GM12878 (cell line): ENCODE results near the gene TBXT. TPM values are rescaled to one million over a fixed set of nuclear protein-coding genes. Genes with fewer than 3 reads are reported as not detected.
A peak's percentile ranks its signal among the peaks of the same experiment; 100 is the strongest.

Source experiments
- ATAC-seq: fragments of 200-7000 bp; cut with Tn5 transposase; 3 replicates; pipeline ENCODE4 v1.9.1; 2020; ENCODE audit warnings: mild to moderate bottlenecking, moderate library complexity
- BruUV-seq: library from RNA; stranded (reverse); fragments of 400-500 nt; replicated peaks from 2 replicates; lab custom pipeline; 2021; lab: Mats Ljungman, UMichigan
- CTCF ChIA-PET: fragments of 300-600 bp; sonication (Branson Sonifier 250); formaldehyde crosslinking; extraction: SDS; loops from one replicate; lab custom pipeline; 2021; ENCODE audit warnings: inconsistent platforms; lab: Yijun Ruan, JAX
- POLR2A ChIA-PET: fragments of 350-600 bp; formaldehyde crosslinking; extraction: SDS; loops from one replicate; lab custom pipeline; 2021; ENCODE audit warnings: inconsistent platforms; lab: Charles Lee
- RAD21 ChIA-PET: fragments of 300-600 bp; sonication (Branson Sonifier 250); formaldehyde crosslinking; loops from one replicate; lab custom pipeline; 2023; ENCODE audit warnings: antibody characterized with exemption; ENCODE audit not compliant: unreplicated experiment; lab: Charles Lee
- SMC1A ChIA-PET: fragments of 300-600 bp; sonication (Branson Sonifier 250); formaldehyde crosslinking; loops from one replicate; lab custom pipeline; 2023; ENCODE audit not compliant: unreplicated experiment, uncharacterized antibody; lab: Charles Lee
- DNase-seq: peaks from one replicate; pipeline ENCODE4 v3.0.0-alpha.2; 2011; ENCODE audit warnings: low read depth, low spot score
- FAIRE-seq: peaks from 3 replicates; lab custom pipeline; 2011; peaks lifted over from hg19 to GRCh38; lab: Jason Lieb, UNC
- H2AFZ ChIP-seq: 2 replicates; pipeline ENCODE4 v1.6.0; 2011; ENCODE audit warnings: low read depth, low read length, control low read depth; ENCODE audit not compliant: control insufficient read depth
- H3K27ac ChIP-seq: 2 replicates; pipeline ENCODE4 v1.5.1; 2011; ENCODE audit warnings: control low read depth; ENCODE audit not compliant: control insufficient read depth, insufficient read depth
- H3K27me3 ChIP-seq, 2 experiments: replicated peaks in 1 of 2; 2 replicates each; pipeline versions ENCODE4 v1.6.0 to v1.6.1; 2011; ENCODE audit warnings: low read length in 1 of 2; ENCODE audit not compliant: control insufficient read depth in 2 of 2, insufficient read depth in 2 of 2
- H3K36me3 ChIP-seq, 2 experiments: 2 replicates each; pipeline ENCODE4 v1.5.1; 2011; ENCODE audit warnings: low read length in 1 of 2; ENCODE audit not compliant: control insufficient read depth in 2 of 2, insufficient read depth in 2 of 2
- H3K4me1 ChIP-seq: 2 replicates; pipeline ENCODE4 v1.6.1; 2011; ENCODE audit warnings: mild to moderate bottlenecking, low read length, moderate library complexity, mixed read lengths; ENCODE audit not compliant: control insufficient read depth, insufficient read depth
- H3K4me2 ChIP-seq: 2 replicates; pipeline ENCODE4 v1.6.0; 2011; ENCODE audit warnings: control low read depth; ENCODE audit not compliant: control insufficient read depth, insufficient read depth
- H3K4me3 ChIP-seq: fragments of 200-600 bp; sonication (generic); 2 replicates; pipeline ENCODE4 v1.5.1; 2016
- H3K79me2 ChIP-seq: 2 replicates; pipeline ENCODE4 v1.6.0; 2011; ENCODE audit warnings: low read length; ENCODE audit not compliant: control insufficient read depth, insufficient read depth
- H3K9ac ChIP-seq: 2 replicates; pipeline ENCODE4 v1.8.0; 2011; ENCODE audit warnings: low read length, control low read depth, mixed read lengths; ENCODE audit not compliant: control insufficient read depth, insufficient read depth
- H3K9me3 ChIP-seq: replicated peaks from 3 replicates; pipeline ENCODE4 v1.5.1; 2011; ENCODE audit warnings: mild to moderate bottlenecking, low read length; ENCODE audit not compliant: control insufficient read depth, insufficient read depth
- H4K20me1 ChIP-seq: 2 replicates; pipeline ENCODE4 v1.6.0; 2011; ENCODE audit not compliant: control insufficient read depth, insufficient read depth
- BHLHE40 ChIP-seq, 2 experiments: fragments of 450-650 bp in 1 of 2; IDR thresholded peaks; 2 replicates each; pipeline ENCODE4 v1.6.1; 2011 to 2017; ENCODE audit warnings: low read depth in 2 of 2, borderline replicate concordance in 1 of 2, improper control_type of control experiment in 1 of 2, low read length in 1 of 2, mild to moderate bottlenecking in 1 of 2
- GATAD2B ChIP-seq: fragments of 450-650 bp; conservative IDR thresholded peaks from 2 replicates; pipeline ENCODE4 v1.6.1; 2017; ENCODE audit warnings: low read depth, mild to moderate bottlenecking, moderate library complexity
- JUND ChIP-seq: IDR thresholded peaks from 2 replicates; pipeline ENCODE4 v1.6.1; 2012; ENCODE audit warnings: low read depth, mild to moderate bottlenecking, low read length, improper control_type of control experiment, moderate library complexity
- MEF2B ChIP-seq: fragments of 450-650 bp; IDR thresholded peaks from 2 replicates; pipeline ENCODE4 v1.6.1; 2018; ENCODE audit warnings: mild to moderate bottlenecking, moderate library complexity; ENCODE audit not compliant: partially characterized antibody, poor library complexity, severe bottlenecking
- MXI1 ChIP-seq: fragments of 150-350 bp; IDR thresholded peaks from 2 replicates; pipeline ENCODE4 v1.6.1; 2011; ENCODE audit warnings: low read depth, mild to moderate bottlenecking, inconsistent platforms, low read length, improper control_type of control experiment
- POU2F2 ChIP-seq: IDR thresholded peaks from 3 replicates; pipeline ENCODE4 v1.6.1; 2011; ENCODE audit warnings: low read depth, mild to moderate bottlenecking, low read length, borderline replicate concordance
- RAD21 ChIP-seq: IDR thresholded peaks from 2 replicates; pipeline ENCODE4 v1.6.1; 2011; ENCODE audit warnings: mild to moderate bottlenecking, low read depth, low read length, moderate library complexity; ENCODE audit not compliant: insufficient read depth
- SMC3 ChIP-seq: IDR thresholded peaks from 2 replicates; pipeline ENCODE4 v1.6.1; 2011; ENCODE audit warnings: low read length, improper control_type of control experiment, borderline replicate concordance
- SP1 ChIP-seq: IDR thresholded peaks from one replicate; pipeline ENCODE4 v1.6.1; 2011; ENCODE audit warnings: low read depth, low read length
- TAF1 ChIP-seq: IDR thresholded peaks from 2 replicates; pipeline ENCODE4 v1.6.1; 2011; ENCODE audit warnings: mild to moderate bottlenecking, low read depth, low read length, borderline replicate concordance
- TCF7 ChIP-seq: IDR thresholded peaks from 2 replicates; pipeline ENCODE4 v1.6.1; 2014; ENCODE audit warnings: antibody characterized with exemption, borderline replicate concordance
- ZNF274 ChIP-seq: IDR thresholded peaks from one replicate; pipeline ENCODE4 v1.8.0; 2011; ENCODE audit not compliant: insufficient read length, insufficient read depth
- ZNF622 ChIP-seq: fragments of 450-650 bp; IDR thresholded peaks from 2 replicates; pipeline ENCODE4 v1.6.1; 2017; ENCODE audit warnings: mild to moderate bottlenecking, inconsistent platforms
- WGBS: methylation state at CpG from one replicate; pipeline ENCODE4 v1.1.6; 2016; ENCODE audit warnings: low lambda C conversion rate; ENCODE audit not compliant: insufficient replicate concordance, insufficient coverage; ENCODE audit errors: missing lambda C conversion rate; 5-methylcytosine and 5-hydroxymethylcytosine counted together
- in situ Hi-C: fragments of 300-500 bp; cut with MboI; formaldehyde crosslinking; loops from 9 replicates; pipeline ENCODE4 v1.14.3; 2018; ENCODE audit warnings: mixed read lengths
- intact Hi-C: fragments of 100-400 bp; cut with micrococcal nuclease; formaldehyde crosslinking; loops from one replicate; pipeline ENCODE4 v1.14.2; 2022; ENCODE audit not compliant: unreplicated experiment
- polyA plus RNA-seq, 11 experiments: library from polyadenylated mRNA; depleted of rRNA in 4 of 11; unstranded in 6 of 11; stranded (reverse) in 5 of 11; fragments of >200 nt; fragmentation: Nextera tagmentation in 4 of 11; fragmentation: Illumina TruSeq in 1 of 11; extraction: Ambion mirVana in 4 of 11; extraction: Trizol in 1 of 11; gene quantifications; 1 replicate in 1 of 11; 2 replicates in 10 of 11; pipeline versions ENCODE4 v1.2.1 to v1.2.3, GENCODE V29; 2011 to 2016; ENCODE audit warnings: inconsistent platforms in 2 of 11, missing spikeins in 2 of 11, low read depth in 1 of 11
- total RNA-seq, 4 experiments: library from RNA; depleted of rRNA in 3 of 4; stranded (reverse); fragments of >200 nt in 3 of 4; fragmentation: Illumina TruSeq in 1 of 4; extraction: Trizol in 1 of 4; gene quantifications; 2 replicates each; pipeline versions ENCODE4 v1.2.1 to v1.2.3, GENCODE V29; 2013 to 2021
- TF ChIP-seq, protein P1 (sequence below), 3 experiments: IDR thresholded peaks in 2 of 3; conservative IDR thresholded peaks in 1 of 3; 2 replicates each; pipeline ENCODE4 v1.5.1; 2011; ENCODE audit warnings: low read depth in 3 of 3, low read length in 3 of 3, mild to moderate bottlenecking in 3 of 3, control low read depth in 2 of 3, moderate library complexity in 2 of 3, inconsistent platforms in 1 of 3, mixed read lengths in 1 of 3; ENCODE audit not compliant: control insufficient read depth in 2 of 3, insufficient read depth in 1 of 3; ENCODE audit errors: extremely low read depth in 1 of 3
- TF ChIP-seq, protein P2 (sequence below): fragments of 450-650 bp; IDR thresholded peaks from 2 replicates; pipeline ENCODE4 v1.6.1; 2017; ENCODE audit warnings: mild to moderate bottlenecking

TBXT gene
- total and polyA plus RNA-seq, 10 of the 15 experiments (the other 5 are each of a cell fraction or from before 2014, with no cell fraction given): 0.06 to 2.5 TPM; not detected in 8

DNA sequence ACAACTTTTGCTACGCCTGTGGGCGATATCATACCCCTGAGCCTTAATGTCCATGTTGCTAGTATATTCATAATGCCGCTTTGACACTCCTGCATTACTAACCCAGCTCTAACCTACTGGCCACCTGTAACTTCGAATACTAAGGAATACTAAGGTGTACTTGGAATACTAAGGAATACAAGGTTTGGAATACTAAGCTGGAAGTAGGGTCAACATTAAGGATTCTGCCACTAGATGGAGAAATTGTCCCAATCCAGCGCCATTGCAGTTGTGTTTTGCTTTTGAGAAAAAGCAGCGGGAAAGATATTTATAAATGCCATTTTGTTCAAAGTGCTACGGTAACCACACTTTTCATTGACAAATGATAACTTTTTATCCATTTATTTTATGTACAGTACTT, 10.7 kb downstream of the TBXT start:
- TF ChIP-seq SMC3: peak; percentile 18; the same call in 1 of the 2 replicates
- no peak for TF ChIP-seq MEF2B
- TF ChIP-seq RAD21: peak; percentile 46
- TF ChIP-seq, protein P1, sequence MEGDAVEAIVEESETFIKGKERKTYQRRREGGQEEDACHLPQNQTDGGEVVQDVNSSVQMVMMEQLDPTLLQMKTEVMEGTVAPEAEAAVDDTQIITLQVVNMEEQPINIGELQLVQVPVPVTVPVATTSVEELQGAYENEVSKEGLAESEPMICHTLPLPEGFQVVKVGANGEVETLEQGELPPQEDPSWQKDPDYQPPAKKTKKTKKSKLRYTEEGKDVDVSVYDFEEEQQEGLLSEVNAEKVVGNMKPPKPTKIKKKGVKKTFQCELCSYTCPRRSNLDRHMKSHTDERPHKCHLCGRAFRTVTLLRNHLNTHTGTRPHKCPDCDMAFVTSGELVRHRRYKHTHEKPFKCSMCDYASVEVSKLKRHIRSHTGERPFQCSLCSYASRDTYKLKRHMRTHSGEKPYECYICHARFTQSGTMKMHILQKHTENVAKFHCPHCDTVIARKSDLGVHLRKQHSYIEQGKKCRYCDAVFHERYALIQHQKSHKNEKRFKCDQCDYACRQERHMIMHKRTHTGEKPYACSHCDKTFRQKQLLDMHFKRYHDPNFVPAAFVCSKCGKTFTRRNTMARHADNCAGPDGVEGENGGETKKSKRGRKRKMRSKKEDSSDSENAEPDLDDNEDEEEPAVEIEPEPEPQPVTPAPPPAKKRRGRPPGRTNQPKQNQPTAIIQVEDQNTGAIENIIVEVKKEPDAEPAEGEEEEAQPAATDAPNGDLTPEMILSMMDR (IDR thresholded peaks at IDR 0.05 in 2 of 3, conservative IDR thresholded peaks at IDR 0.05 in 1 of 3; ENCODE audit: control insufficient read depth in 2 of 3, extremely low read depth in 1 of 3, insufficient read depth in 1 of 3, low read depth in 3 of 3, low read length in 3 of 3): peak; percentile 3 to 36 (median 25); a peak in 3 of 6 replicates
- Histone ChIP-seq H3K9me3 (no peaks in the 10 kb centered on the region), H4K20me1 (no peaks in the 10 kb centered on the region), H3K36me3 (no peaks in the 10 kb centered on the region; a peak in 1 of 4 replicates), H3K4me3 (no peak overlapping the region), H3K27ac (no peak overlapping the region), H2AFZ (no peak overlapping the region), H3K9ac (no peak overlapping the region), H3K4me1 (no peaks in the 10 kb centered on the region), H3K4me2 (no peak overlapping the region), H3K79me2 (no peaks in the 10 kb centered on the region), H3K27me3 (no peaks in the 10 kb centered on the region)
- no peak for DNase-seq
- ChIA-PET SMC1A (no interaction called here), POLR2A (no interaction called here), CTCF (interaction anchor here (1.2 to 1.7 kb wide), 2 partner anchors 125 to 242 kb away, joined by 3 to 4 read pairs; no protein-coding TSS in a partner anchor), RAD21 (interaction anchor here (1.1 to 1.3 kb wide), 2 partner anchors 112 to 243 kb away, joined by 3 read pairs; no protein-coding TSS in a partner anchor)
- no peak for FAIRE-seq
- intact Hi-C loops (no loop called here), in situ Hi-C loops (no loop called here)
- no TSS peak for BruUV-seq
- WGBS: 45% methylated on average over 7 of the region's 7 CpGs
- ATAC-seq: no peak

- Histone ChIP-seq H3K36me3 (no peaks in the 10 kb centered on the region), H3K4me2 (no peak overlapping the region), H3K27ac (no peak overlapping the region), H3K9me3 (peaks cover 2% of the 10 kb centered on the region; the same call in 2 of the 3 replicates), H3K4me1 (no peaks in the 10 kb centered on the region), H3K27me3 (no peaks in the 10 kb centered on the region), H3K79me2 (no peaks in the 10 kb centered on the region), H2AFZ (no peak overlapping the region), H3K4me3 (no peak overlapping the region), H4K20me1 (no peaks in the 10 kb centered on the region), H3K9ac (no peak overlapping the region)
- SMC1A ChIA-PET: no interaction called here
- in situ Hi-C loops: no loop called here
- no peak for ATAC-seq
- intact Hi-C loops: no loop called here
- DNase-seq: no peak
- RAD21 ChIA-PET: interaction anchor here (1.1 kb wide), 1 partner anchor 246 kb away, joined by 3 read pairs; no protein-coding TSS in a partner anchor
- 43% methylated on average over 5 of the region's 5 CpGs for WGBS
- CTCF ChIA-PET: interaction anchor here (1.2 kb wide), 1 partner anchor 48 kb away, joined by 3 read pairs; no protein-coding TSS in a partner anchor
- BruUV-seq: no TSS peak
- POLR2A ChIA-PET: no interaction called here
- FAIRE-seq: no peak
- TF ChIP-seq, protein P2, sequence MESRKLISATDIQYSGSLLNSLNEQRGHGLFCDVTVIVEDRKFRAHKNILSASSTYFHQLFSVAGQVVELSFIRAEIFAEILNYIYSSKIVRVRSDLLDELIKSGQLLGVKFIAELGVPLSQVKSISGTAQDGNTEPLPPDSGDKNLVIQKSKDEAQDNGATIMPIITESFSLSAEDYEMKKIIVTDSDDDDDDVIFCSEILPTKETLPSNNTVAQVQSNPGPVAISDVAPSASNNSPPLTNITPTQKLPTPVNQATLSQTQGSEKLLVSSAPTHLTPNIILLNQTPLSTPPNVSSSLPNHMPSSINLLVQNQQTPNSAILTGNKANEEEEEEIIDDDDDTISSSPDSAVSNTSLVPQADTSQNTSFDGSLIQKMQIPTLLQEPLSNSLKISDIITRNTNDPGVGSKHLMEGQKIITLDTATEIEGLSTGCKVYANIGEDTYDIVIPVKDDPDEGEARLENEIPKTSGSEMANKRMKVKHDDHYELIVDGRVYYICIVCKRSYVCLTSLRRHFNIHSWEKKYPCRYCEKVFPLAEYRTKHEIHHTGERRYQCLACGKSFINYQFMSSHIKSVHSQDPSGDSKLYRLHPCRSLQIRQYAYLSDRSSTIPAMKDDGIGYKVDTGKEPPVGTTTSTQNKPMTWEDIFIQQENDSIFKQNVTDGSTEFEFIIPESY: no peak
- TF ChIP-seq TAF1 (no peak), MXI1 (no peak), GATAD2B (no peak), BHLHE40 (IDR thresholded peaks at IDR 0.05; ENCODE audit: borderline replicate concordance in 1 of 2, low read depth in 2 of 2, low read length in 1 of 2) (no peak), SP1 (no peak), TCF7 (no peak), ZNF274 (no peak), POU2F2 (no peak), ZNF622 (no peak), JUND (no peak)
These were observed 13.7 kb downstream of the TBXT start for GRCh38 chr6:166153966-166154365.
